Endothelial cell of umbilical vein (primary cell): Measurements from ENCODE around the gene RPP25. TPM values are rescaled to one million over a fixed set of nuclear protein-coding genes. Genes with fewer than 3 reads are reported as not detected.

Experiments used
- BruUV-seq: library from RNA; stranded (reverse); fragments of 400-500 nt; replicated peaks from 2 replicates; lab custom pipeline; 2021; lab: Mats Ljungman, UMichigan
- CTCF ChIA-PET: fragments of 300-600, 350-600 bp; sonication (Branson Sonifier 250); formaldehyde crosslinking; loops from one replicate; lab custom pipeline; 2021; ENCODE audit warnings: antibody characterized with exemption, inconsistent platforms; lab: Charles Lee
- POLR2A ChIA-PET: fragments of 300-600, 350-600 bp; sonication (Branson Sonifier 250); formaldehyde crosslinking; loops from one replicate; lab custom pipeline; 2021; ENCODE audit warnings: antibody characterized with exemption, inconsistent platforms; lab: Charles Lee
- DNase-seq: peaks from one replicate; pipeline ENCODE4 v3.0.0-alpha.2; 2011; ENCODE audit warnings: low read depth, low spot score
- FAIRE-seq: peaks from 2 replicates; lab custom pipeline; 2011; peaks lifted over from hg19 to GRCh38; lab: Jason Lieb, UNC
- H2AFZ ChIP-seq: 2 replicates; pipeline ENCODE4 v1.6.0; 2012; ENCODE audit warnings: low read depth, low read length, control low read depth, inconsistent platforms
- H3K27ac ChIP-seq: 2 replicates; pipeline ENCODE4 v1.5.1; 2011; ENCODE audit warnings: low read depth, mild to moderate bottlenecking, control low read depth, low read length, moderate library complexity; ENCODE audit not compliant: insufficient read depth
- H3K27me3 ChIP-seq, 2 experiments: 2 replicates each; pipeline versions ENCODE4 v1.6.0 to v1.6.1; 2011; ENCODE audit warnings: low read length in 2 of 2, mixed read lengths in 1 of 2; ENCODE audit not compliant: control insufficient read depth in 2 of 2, insufficient read depth in 2 of 2
- H3K36me3 ChIP-seq, 2 experiments: 2 replicates in 1 of 2; 3 replicates in 1 of 2; pipeline ENCODE4 v1.5.1; 2011; ENCODE audit warnings: low read length in 2 of 2, mild to moderate bottlenecking in 1 of 2, moderate library complexity in 1 of 2; ENCODE audit not compliant: control insufficient read depth in 2 of 2, insufficient read depth in 2 of 2; ENCODE audit errors: extremely low read depth in 1 of 2
- H3K4me1 ChIP-seq: 3 replicates; pipeline ENCODE4 v1.5.1; 2011; ENCODE audit warnings: mild to moderate bottlenecking, low read length; ENCODE audit not compliant: control insufficient read depth, insufficient read depth; ENCODE audit errors: extremely low read depth
- H3K4me2 ChIP-seq: 2 replicates; pipeline ENCODE4 v1.6.1; 2011; ENCODE audit warnings: low read length, control low read depth, mixed read lengths; ENCODE audit not compliant: insufficient read depth
- H3K4me3 ChIP-seq, 3 experiments: fragments of 200-600 bp in 1 of 3; sonication (generic), shearing (Covaris generic) in 1 of 3; replicated peaks in 1 of 3; 2 replicates each; pipeline ENCODE4 v1.5.1; 2011 to 2016; ENCODE audit warnings: control low read depth in 3 of 3, low read length in 3 of 3, mild to moderate bottlenecking in 2 of 3, inconsistent platforms in 1 of 3, low read depth in 1 of 3, moderate library complexity in 1 of 3; ENCODE audit not compliant: insufficient read depth in 1 of 3
- H3K79me2 ChIP-seq: 2 replicates; pipeline ENCODE4 v1.6.0; 2012; ENCODE audit warnings: low read length, inconsistent platforms; ENCODE audit not compliant: control insufficient read depth, insufficient read depth
- H3K9ac ChIP-seq: replicated peaks from 2 replicates; pipeline ENCODE3; 2011; ENCODE audit warnings: low read length, control low read depth; ENCODE audit not compliant: insufficient read depth; ENCODE audit errors: extremely low read depth
- H3K9me1 ChIP-seq: replicated peaks from 3 replicates; pipeline ENCODE4 v1.6.0; 2011; ENCODE audit warnings: mild to moderate bottlenecking, low read length; ENCODE audit not compliant: control insufficient read depth, insufficient read depth; ENCODE audit errors: extremely low read depth
- H3K9me3 ChIP-seq: replicated peaks from 2 replicates; pipeline ENCODE4 v1.5.1; 2012; ENCODE audit warnings: low read length, inconsistent platforms; ENCODE audit not compliant: control insufficient read depth, insufficient read depth
- H4K20me1 ChIP-seq: replicated peaks from 2 replicates; pipeline ENCODE3; 2011; ENCODE audit warnings: mild to moderate bottlenecking, low read length; ENCODE audit not compliant: control insufficient read depth, insufficient read depth; ENCODE audit errors: extremely low read depth
- JUN ChIP-seq: IDR thresholded peaks from 2 replicates; pipeline ENCODE4 v1.6.1; 2011; ENCODE audit warnings: borderline replicate concordance, low read depth; ENCODE audit not compliant: insufficient read length, insufficient read depth
- POLR2A ChIP-seq: IDR thresholded peaks from 2 replicates; pipeline ENCODE4 v1.6.1; 2012; ENCODE audit warnings: low read depth, mild to moderate bottlenecking, control low read depth, low read length
- POLR2AphosphoS5 ChIP-seq: IDR thresholded peaks from 2 replicates; pipeline ENCODE4 v1.6.1; 2012; ENCODE audit warnings: low read depth, mild to moderate bottlenecking, control low read depth, low read length, moderate library complexity; ENCODE audit not compliant: insufficient read depth
- dilution Hi-C: fragments of 300-500 bp; cut with MboI; formaldehyde crosslinking; loops from one replicate; pipeline ENCODE4 v1.15.0; 2019; ENCODE audit warnings: low sequenced_read_pairs; ENCODE audit not compliant: extremely low pct_ligation_motif_present
- intact Hi-C: fragments of 100-400 bp; cut with micrococcal nuclease; formaldehyde crosslinking; loops from one replicate; pipeline ENCODE4 v1.10.0; 2022
- polyA plus RNA-seq, 4 experiments: library from polyadenylated mRNA; depleted of rRNA in 3 of 4; stranded (reverse) in 3 of 4; unstranded in 1 of 4; fragments of >200 nt; gene quantifications; 2 replicates each; pipeline versions ENCODE4 v1.2.1 to v1.2.3, GENCODE V29; 2011 to 2012; ENCODE audit warnings: missing spikeins in 1 of 4
- total RNA-seq: library from RNA; stranded (reverse); gene quantifications from 2 replicates; pipeline ENCODE4 v1.2.3, GENCODE V29; 2021
- TF ChIP-seq, protein P1 (sequence below): IDR thresholded peaks from 2 replicates; pipeline ENCODE4 v1.6.1; 2011; ENCODE audit not compliant: insufficient read depth, insufficient read length
- TF ChIP-seq, protein P2 (sequence below), 2 donors: IDR thresholded peaks; 1 replicate in 1 of 2; 2 replicates in 1 of 2; pipeline ENCODE4 v1.5.1; 2011; ENCODE audit warnings: low read length in 2 of 2, mild to moderate bottlenecking in 2 of 2, moderate library complexity in 2 of 2, control low read depth in 1 of 2, inconsistent platforms in 1 of 2, low read depth in 1 of 2; ENCODE audit not compliant: insufficient read depth in 1 of 2; ENCODE audit errors: extremely low read depth in 1 of 2

Gene RPP25
- total and polyA plus RNA-seq, 2 donors (not counting 3 experiments of a cell fraction or from before 2014, with no cell fraction given) = 10.1 to 13.8 TPM

- intact Hi-C loops (no loop called here), dilution Hi-C loops (no loop called here)
- Histone ChIP-seq H3K9ac (no peak overlapping the region), H3K27me3 (peaks cover 6% of the 10 kb centered on the region in 2 experiments), H3K36me3 (no peaks in the 10 kb centered on the region), H3K4me3 (no peak overlapping the region), H4K20me1 (no peaks in the 10 kb centered on the region), H3K9me1 (no peaks in the 10 kb centered on the region), H3K4me1 (no peaks in the 10 kb centered on the region), H3K9me3 (no peaks in the 10 kb centered on the region), H3K4me2 (no peak overlapping the region), H3K79me2 (no peaks in the 10 kb centered on the region), H3K27ac (no peak overlapping the region), H2AFZ (no peak overlapping the region)
- POLR2A ChIA-PET = no interaction called here
- BruUV-seq = no TSS peak
- TF ChIP-seq, protein P1, sequence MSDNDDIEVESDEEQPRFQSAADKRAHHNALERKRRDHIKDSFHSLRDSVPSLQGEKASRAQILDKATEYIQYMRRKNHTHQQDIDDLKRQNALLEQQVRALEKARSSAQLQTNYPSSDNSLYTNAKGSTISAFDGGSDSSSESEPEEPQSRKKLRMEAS = no peak
- no peak for TF ChIP-seq POLR2AphosphoS5
- TF ChIP-seq JUN = no peak
- no peak for TF ChIP-seq POLR2A
- no peak for DNase-seq
- CTCF ChIA-PET = interaction anchor here (1.6 kb wide), 1 partner anchor 35 kb away, joined by 5 read pairs; no protein-coding TSS in a partner anchor
- no peak for FAIRE-seq
Measured at GRCh38 chr15:74989527-74989926, 33.0 kb upstream of the RPP25 start.

DNA sequence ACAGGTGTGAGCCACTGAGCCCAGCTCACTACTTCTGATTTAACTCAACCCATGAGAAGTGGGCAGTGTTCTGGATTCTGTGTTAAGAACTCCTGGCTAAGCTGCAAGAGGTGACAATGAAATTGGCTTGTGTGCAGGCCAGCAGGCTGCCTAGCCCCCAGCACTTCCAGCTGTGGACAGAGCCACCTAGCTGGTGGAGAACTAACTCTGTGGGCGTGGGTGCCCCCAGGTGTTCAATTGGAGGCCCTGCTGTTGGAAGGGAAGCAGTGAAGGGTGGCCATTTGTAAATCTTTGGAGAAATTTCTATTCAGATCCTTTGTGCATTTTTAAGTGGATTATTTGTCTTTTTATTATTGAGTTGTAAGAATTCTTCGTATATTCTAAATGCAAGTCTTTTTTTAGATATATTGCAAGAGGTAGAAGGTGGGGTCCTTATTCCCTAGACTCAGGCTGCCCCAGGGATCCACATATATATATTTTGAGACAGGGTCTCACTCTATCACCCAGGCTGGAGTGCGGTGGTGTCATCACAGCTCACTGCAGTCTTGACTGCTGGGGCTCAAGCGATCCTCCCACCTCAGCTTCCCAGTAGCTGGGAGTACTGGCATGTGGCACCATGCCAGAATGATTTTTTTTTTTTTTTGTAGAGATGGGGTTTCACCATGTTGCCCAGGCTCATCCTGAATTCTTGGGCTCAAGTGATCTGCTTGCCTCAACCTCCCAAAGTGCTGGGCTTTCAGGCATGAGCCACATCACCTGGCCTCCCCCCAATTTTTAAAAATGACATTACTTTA is 31.6 kb upstream of the RPP25 start:
- H3K9me1 ChIP-seq = no peaks in the 10 kb centered on the region
- FAIRE-seq (peak; percentile 86), DNase-seq (peak; percentile 53)
- no peaks in the 10 kb centered on the region for H3K9me3 ChIP-seq
- no peak overlapping the region for H2AFZ ChIP-seq
- H3K79me2 ChIP-seq = no peaks in the 10 kb centered on the region
- H3K4me3 ChIP-seq = no peak overlapping the region
- no peak for TF ChIP-seq JUN
- TF ChIP-seq, protein P2, sequence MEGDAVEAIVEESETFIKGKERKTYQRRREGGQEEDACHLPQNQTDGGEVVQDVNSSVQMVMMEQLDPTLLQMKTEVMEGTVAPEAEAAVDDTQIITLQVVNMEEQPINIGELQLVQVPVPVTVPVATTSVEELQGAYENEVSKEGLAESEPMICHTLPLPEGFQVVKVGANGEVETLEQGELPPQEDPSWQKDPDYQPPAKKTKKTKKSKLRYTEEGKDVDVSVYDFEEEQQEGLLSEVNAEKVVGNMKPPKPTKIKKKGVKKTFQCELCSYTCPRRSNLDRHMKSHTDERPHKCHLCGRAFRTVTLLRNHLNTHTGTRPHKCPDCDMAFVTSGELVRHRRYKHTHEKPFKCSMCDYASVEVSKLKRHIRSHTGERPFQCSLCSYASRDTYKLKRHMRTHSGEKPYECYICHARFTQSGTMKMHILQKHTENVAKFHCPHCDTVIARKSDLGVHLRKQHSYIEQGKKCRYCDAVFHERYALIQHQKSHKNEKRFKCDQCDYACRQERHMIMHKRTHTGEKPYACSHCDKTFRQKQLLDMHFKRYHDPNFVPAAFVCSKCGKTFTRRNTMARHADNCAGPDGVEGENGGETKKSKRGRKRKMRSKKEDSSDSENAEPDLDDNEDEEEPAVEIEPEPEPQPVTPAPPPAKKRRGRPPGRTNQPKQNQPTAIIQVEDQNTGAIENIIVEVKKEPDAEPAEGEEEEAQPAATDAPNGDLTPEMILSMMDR (IDR thresholded peaks at IDR 0.05; ENCODE audit: extremely low read depth in 1 of 2, insufficient read depth in 1 of 2, low read depth in 1 of 2, low read length in 2 of 2) = peak; percentile 51 to 70
- H3K4me2 ChIP-seq = no peak overlapping the region
- peaks cover 4% of the 10 kb centered on the region for H3K4me1 ChIP-seq
- no peaks in the 10 kb centered on the region for H4K20me1 ChIP-seq
- no TSS peak for BruUV-seq
- ChIA-PET CTCF (interaction anchor here (0.5 to 1.8 kb wide), 24 partner anchors 10 to 517 kb away, joined by 3 to 19 read pairs (median 4); partner anchors contain the start of genes COX5A, FAM219B and RPP25), POLR2A (no interaction called here)
- intact Hi-C loops = loop anchor here (1.0 kb wide), 3 partner anchors 27 to 217 kb away; partner anchors contain the start of gene RPP25
- H3K36me3 ChIP-seq = no peaks in the 10 kb centered on the region
- H3K9ac ChIP-seq = no peak overlapping the region
- H3K27ac ChIP-seq = no peak overlapping the region
- dilution Hi-C loops = no loop called here
- H3K27me3 ChIP-seq = peaks cover 6% of the 10 kb centered on the region in 2 experiments
